HG03521 (cell line): ENCODE results near the gene RAB37.

ENCODE experiments used
- ATAC-seq: cut with Tn5 transposase; IDR thresholded peaks from one replicate; pipeline ENCODE4 v1.9.1; 2021; ENCODE audit warnings: mild to moderate bottlenecking, moderate library complexity; ENCODE audit not compliant: unreplicated experiment

Gene RAB37

GRCh38 chr17:74776990-74777389, 39.9 kb downstream of the RAB37 start:
- no peak for ATAC-seq

- ATAC-seq = no peak
Measured at GRCh38 chr17:74777901-74778515, 41.0 kb downstream of the RAB37 start.

- ATAC-seq = no peak
Measured at GRCh38 chr17:74778960-74779359, 41.9 kb downstream of the RAB37 start.

GRCh38 chr17:74779501-74779900, 42.4 kb downstream of the RAB37 start:
- ATAC-seq = no peak

DNA sequence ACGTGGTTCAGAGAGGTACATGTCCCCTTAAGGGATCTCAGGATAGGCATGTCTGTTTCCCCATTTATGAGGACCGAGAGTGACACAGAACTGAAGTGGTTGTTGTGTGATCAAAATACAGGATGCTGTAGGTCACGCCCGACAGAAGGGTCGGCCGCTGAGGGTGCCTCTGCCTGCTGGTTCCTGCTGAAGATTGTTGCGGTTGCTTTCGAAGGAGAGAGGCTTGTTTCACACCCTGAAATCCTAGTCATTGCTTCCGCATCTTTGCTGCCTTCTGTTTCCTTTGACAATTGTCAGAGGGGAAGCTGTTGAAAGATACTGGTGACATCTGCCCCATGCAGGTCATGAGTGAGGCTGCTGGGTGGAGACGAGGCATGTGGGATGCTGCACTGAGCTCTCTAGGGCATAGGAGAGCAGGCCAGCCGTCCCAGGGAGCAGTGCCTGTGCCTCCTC, 42.9 kb downstream of the RAB37 start:
- no peak for ATAC-seq

DNA sequence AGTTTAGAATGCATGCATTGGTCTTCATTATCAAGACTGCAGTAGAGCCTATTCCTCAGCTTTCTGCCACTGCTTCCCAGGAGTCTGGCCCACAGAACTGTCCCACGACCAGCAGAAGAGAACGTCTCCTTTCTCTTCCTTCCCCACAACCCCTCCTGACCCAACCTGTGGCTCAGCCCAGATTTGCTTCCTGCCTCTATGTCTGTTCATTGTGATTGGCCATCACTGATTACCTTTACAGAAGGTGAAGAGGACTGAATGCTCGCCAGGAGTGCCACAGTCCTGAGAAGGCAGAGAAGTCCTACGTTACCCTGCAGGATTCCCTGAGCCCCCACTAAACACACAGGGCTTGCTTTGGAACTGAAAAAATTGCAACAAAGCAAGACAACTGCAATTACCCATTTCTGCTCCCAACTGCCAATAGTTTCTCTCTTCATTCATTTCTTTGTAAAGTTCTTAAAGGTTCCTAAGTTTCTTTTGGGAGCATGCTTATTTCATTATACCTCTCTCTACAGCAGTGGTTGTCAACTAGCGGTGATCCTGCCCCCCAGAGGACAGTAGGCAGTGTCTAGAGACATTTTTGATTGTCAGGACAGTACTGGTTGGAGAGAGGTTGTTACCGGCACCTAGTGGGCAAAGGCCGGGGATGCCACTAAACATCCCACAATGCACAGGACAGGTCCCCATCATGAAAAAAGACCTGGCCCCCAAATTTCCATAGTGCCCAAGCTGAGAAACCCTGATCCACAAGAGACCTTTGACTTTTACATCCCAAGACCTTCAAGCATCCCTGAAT, 43.6 kb downstream of the RAB37 start:
- no peak for ATAC-seq

DNA sequence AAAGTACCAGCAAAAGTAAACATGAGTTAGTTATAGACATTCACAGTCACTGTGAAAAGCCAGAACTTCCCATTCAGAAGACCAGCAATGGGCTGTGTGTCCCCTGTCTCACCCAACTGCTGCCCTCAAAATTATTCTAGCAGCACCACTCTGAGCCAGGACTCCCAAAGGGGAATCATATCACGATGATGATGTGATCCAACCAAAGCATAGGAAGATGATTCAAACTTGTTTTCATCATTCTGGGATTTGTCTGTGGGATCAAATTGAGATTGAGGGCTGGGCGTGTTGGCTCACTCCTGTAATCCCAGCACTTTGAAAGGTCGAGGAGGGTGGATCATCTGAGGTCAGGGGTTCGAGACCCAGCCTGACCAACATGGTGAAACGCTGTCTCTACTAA, 45.5 kb downstream of the RAB37 start:
- ATAC-seq = no peak

- no peak for ATAC-seq
Measured at GRCh38 chr17:74784125-74784810, 47.2 kb downstream of the RAB37 start.

- ATAC-seq = no peak
Measured at GRCh38 chr17:74785096-74785980, 48.3 kb downstream of the RAB37 start.

- ATAC-seq = no peak
Measured at GRCh38 chr17:74785981-74786360, 48.9 kb downstream of the RAB37 start.

DNA sequence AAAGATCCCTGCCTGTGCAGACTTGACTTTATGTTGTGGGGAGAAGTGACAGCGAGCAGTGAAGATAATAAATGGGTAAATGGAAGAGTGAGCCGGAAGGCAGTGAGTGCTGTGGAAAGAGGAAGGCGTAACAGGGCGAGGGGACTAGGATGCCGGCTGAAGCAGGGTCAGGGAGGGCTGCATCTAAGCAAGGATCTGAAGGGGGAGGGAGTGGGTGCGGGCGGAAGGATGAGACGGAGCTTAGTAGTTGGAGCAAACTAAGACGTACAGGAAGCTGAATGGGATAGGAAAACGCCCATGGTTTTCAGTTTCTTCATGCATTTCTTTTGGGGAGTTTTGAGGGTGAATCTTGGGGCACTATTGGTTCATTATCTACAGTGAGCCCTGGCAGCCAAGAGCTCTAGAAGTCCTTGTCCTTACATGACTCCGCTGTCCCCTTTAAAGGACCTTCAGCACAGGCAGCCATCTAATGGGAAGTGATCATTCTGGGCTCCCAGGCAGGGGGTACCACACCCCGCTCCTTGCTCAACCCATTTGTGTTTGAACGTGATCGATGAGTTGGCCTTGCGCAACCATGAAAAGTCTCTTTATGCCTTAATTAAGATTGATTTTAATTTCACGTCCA, 49.5 kb downstream of the RAB37 start:
- ATAC-seq = no peak

DNA sequence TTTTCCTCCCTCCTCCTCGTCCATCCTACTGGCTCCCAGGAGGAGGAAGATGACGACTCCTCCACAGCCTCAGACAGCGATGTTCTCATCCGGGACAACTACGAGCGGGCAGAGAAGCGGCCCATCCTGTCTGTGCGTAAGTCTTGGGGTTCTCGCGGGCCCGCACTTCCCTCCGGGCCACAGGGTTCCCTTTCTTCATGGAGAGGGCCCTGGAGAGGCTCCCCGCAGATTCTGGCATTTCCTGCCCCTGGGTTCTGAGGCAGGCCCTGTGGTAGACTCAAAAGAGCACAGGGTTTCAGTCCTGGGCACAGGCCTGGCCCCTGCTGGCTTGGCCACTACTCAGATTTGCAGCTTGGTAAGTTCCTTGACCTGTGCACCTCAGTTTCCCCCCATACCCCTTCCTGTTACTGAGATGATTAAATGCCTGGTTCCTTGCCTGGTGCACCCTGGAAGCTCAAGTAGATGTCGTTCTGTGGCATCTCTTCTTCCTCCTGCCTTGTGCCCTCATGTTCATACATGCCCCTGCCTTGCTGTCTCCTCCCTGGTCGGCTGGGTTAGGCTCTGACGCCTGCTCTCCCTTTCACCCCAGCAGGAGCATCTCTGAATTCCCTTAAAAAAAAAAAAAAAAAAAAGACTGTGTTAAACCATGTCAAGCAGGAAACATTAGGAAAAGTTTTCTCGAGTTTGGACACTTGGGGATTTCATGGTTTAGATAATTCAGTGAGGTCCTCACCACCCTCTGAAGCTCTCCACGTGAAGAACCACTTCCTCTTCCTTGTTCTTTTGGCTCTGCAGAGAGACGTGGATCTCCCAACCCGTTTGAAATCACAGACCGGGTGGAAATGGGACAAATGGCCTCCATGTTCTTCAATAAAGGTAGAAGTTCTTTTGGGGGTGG, 53.4 kb downstream of the RAB37 start:
- no peak for ATAC-seq

- ATAC-seq = no peak
Measured at GRCh38 chr17:74792586-74793105, 55.6 kb downstream of the RAB37 start.

GRCh38 chr17:74795327-74796020, 58.4 kb downstream of the RAB37 start:
- ATAC-seq = no peak

GRCh38 chr17:74796211-74796610, 59.2 kb downstream of the RAB37 start:
- no peak for ATAC-seq

GRCh38 chr17:74796866-74797265, 59.8 kb downstream of the RAB37 start:
- ATAC-seq = no peak
